H7 (cell line): ENCODE data around the gene SLC35F3. TPM values are rescaled to one million over a fixed set of nuclear protein-coding genes. Genes with fewer than 3 reads are reported as not detected.

Source experiments
- DNase-seq: peaks from one replicate; pipeline ENCODE4 v3.0.0; 2012
- H3K27me3 ChIP-seq: 2 replicates; pipeline ENCODE4 v1.6.0; 2011; ENCODE audit warnings: mild to moderate bottlenecking, low read length; ENCODE audit not compliant: control insufficient read depth, insufficient read depth
- H3K36me3 ChIP-seq: replicated peaks from 2 replicates; pipeline ENCODE4 v1.5.1; 2011; ENCODE audit warnings: low read length; ENCODE audit not compliant: control insufficient read depth, insufficient read depth
- H3K4me3 ChIP-seq: 2 replicates; pipeline ENCODE4 v1.5.1; 2011; ENCODE audit warnings: low read depth, mild to moderate bottlenecking, control low read depth, low read length, moderate library complexity; ENCODE audit not compliant: insufficient read depth
- total RNA-seq: library from RNA; depleted of rRNA; stranded (reverse); fragments of >200 nt; shearing (Covaris generic); gene quantifications from 2 replicates; pipeline ENCODE4 v1.2.3, GENCODE V29; 2014; rRNA removed

The SLC35F3 gene
- 4.6 and 7.2 TPM in 2 replicates for total RNA-seq

DNA sequence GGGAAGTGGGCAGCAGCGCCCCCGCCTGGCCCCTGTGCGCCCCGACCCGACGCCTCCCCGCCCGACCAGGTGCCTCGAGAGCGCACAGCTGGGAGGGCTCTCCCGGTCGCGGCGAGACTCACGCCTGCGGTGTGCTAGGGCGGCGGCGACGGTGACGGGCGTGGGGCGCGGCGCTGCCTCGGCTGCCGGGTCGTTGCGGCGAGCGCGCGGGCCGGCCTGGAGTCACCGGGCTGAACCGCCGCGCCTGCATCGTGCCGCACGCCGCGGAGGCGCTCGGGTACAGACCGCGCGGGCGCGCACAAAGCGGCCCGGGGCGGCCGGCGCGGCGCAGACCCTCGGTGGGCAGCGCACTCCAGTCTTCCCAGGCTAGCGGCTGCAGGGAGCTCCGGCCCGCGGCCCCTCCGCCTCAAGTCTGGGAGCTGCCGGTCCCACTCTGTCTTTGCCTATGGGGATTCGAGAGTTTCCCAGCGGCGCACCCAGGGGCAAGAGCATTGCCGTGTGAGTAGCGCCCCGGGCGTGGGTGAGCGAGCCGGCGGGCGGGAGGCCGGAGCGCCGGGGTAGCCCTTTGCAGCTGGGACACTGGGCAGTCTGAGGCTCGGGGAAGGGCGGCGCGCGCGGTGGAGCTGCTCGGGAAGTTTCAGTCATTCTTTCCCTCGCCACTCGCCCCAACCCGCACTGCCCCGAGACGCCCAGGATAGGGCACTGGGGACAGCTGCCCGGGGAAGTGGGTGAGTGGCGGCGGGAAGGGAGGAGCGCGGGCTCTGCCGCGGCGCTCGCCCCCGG is at the start of gene SLC35F3:
SLC35F3 (plus strand) TSS at position 44 of the 783 bp plus-strand sequence.
- peak within 1 kb of the TSS; percentile 62 for H3K4me3 ChIP-seq
- DNase-seq, result peak; percentile 94
- no peaks in the 10 kb centered on the region for H3K36me3 ChIP-seq
- H3K27me3 ChIP-seq, result peaks cover 43% of the 10 kb centered on the region

GRCh38 chr1:233859446-233859845 is 45.0 kb upstream of the SLC35F3 start:
- no peak for DNase-seq
- no peak overlapping the region for H3K4me3 ChIP-seq
- H3K36me3 ChIP-seq, result no peaks in the 10 kb centered on the region
- no peaks in the 10 kb centered on the region for H3K27me3 ChIP-seq

DNA sequence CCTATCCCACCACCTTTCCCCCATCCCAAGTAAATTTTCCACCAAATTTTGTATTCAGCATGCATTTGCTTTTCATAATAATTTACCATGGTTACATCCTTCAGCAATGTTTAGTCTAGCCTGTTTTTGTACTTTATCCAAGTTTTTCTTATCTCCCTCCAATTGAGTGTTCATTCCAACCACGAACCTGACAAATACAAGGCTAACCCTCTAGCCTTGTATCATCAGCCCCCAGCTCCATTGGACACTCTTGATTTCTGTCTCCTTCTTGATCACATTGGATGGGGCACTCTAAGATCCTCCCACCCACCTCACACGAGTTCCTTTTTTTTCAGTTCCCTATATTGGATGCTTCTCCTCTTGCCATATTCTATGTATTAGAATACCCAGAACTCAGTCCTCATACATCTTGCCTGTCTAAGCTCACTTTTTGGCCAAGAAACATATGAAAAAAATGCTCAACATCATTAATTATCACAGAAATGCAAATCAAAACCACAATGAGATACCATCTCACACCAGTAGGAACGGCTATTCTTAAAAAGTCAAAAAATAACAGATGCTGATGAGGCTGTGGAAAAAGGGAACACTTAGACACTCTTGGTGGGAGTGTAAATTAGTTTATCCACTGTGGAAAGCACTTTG is 40.5 kb upstream of the SLC35F3 start:
- no peak for DNase-seq

DNA sequence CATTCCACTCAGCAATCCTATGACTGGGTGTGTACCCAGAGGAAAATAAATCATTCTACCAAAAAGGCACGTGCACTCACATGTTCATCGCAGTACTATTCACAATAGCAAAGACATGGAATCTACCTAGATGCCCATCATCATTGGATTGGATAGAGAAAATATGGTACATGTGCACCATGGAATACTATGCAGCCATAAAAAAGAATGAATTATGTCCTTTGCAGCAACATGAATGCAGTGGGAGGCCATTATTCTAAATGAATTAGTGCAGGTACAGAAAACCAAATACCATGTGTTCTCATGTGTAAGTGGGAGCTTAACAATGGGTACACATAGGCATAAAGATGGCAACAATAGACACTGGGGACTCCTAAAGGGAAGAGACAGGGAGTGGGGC is 39.9 kb upstream of the SLC35F3 start:
- Histone ChIP-seq H3K36me3 (no peaks in the 10 kb centered on the region), H3K27me3 (no peaks in the 10 kb centered on the region), H3K4me3 (no peak overlapping the region)
- DNase-seq, result no peak

More for the DNA sequence above, 40.5 kb upstream of the SLC35F3 start:
- H3K36me3 ChIP-seq, result no peaks in the 10 kb centered on the region
- no peaks in the 10 kb centered on the region for H3K27me3 ChIP-seq
- H3K4me3 ChIP-seq, result no peak overlapping the region

DNA sequence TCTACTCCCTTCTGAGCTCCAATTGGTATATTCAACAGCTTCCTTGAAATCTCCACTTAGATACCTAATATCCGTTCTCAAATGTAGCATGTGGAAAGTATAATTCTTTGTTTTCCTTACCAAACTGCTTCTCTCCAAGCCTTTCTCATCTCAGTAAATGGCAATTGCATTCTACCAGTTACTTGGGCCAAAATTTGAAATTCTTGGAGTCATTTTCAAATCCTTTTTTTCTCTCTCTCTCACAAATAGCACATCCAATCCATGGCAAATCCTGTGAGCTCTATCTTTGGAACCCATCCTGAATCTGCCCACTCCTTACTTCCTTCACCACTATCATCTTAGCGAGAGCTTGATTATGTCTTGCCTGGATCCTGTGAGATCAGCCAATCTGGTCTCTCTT is 39.3 kb upstream of the SLC35F3 start:
- H3K27me3 ChIP-seq, result no peaks in the 10 kb centered on the region
- no peak overlapping the region for H3K4me3 ChIP-seq
- no peaks in the 10 kb centered on the region for H3K36me3 ChIP-seq
- no peak for DNase-seq

- H3K27me3 ChIP-seq, result no peaks in the 10 kb centered on the region
- H3K4me3 ChIP-seq, result no peak overlapping the region
- DNase-seq, result no peak
- H3K36me3 ChIP-seq, result no peaks in the 10 kb centered on the region
Measured at GRCh38 chr1:233865902-233866301, 38.6 kb upstream of the SLC35F3 start.

DNA sequence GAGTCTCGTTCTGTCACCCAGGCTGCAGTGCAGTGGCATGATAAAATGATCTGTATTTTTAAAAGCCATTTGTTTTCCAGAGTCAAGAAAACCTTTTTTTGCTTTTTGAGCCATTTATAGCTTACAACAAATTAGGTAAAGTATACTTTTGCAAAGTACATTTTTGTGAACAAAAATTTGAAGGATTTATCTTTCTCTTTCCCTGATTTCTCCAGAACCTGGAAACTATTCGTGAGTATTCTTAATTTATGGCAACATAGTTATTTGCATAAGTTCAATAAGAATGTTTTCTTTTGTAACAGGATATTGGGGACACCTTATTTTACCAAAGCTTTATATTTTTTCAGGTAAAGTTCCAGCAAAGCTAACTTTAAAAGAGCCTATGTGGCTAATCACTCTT is 37.4 kb upstream of the SLC35F3 start:
- DNase-seq, result no peak
- Histone ChIP-seq H3K4me3 (no peak overlapping the region), H3K36me3 (no peaks in the 10 kb centered on the region), H3K27me3 (no peaks in the 10 kb centered on the region)

DNA sequence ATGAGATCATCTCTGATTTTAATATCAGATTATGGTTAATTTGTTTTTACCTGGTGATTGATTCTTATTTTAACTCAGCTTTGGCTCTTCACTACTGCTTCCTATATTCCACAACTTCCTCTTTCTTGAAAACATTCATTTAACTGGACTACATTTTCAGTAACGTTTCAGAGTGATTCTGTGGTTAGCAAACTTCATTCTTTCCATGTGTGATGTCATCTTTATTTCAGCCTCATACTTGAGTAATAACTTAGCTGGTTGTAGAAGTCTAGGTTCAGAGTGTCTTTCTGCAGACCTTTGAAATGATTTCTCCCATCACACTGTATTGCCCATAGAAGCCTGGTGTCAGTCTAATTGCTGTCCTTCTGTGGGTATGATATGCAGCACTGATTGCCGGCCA is 36.0 kb upstream of the SLC35F3 start:
- DNase-seq, result no peak
- H3K27me3 ChIP-seq, result no peaks in the 10 kb centered on the region
- no peaks in the 10 kb centered on the region for H3K36me3 ChIP-seq
- no peak overlapping the region for H3K4me3 ChIP-seq

DNA sequence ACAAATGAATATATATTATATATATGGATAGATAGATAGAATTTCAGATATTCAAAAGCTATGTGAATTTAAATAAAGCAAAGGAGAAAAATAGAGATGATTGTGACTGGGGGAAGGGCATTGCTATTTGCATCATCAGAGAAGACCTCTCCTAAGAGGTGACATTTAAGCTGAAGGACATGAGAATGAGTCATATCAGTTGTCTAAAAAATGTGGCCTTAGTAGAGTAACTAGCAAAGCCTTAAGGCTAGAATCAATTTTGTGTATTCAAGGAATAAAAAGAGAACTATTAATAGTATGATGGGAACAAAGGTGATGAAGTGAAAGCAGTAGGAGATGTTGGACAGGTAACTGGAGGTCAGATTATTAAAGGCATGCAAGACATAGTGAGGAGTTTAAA is 34.8 kb upstream of the SLC35F3 start:
- Histone ChIP-seq H3K4me3 (no peak overlapping the region), H3K27me3 (no peaks in the 10 kb centered on the region), H3K36me3 (no peaks in the 10 kb centered on the region)
- DNase-seq, result no peak

GRCh38 chr1:233873666-233874065 is 30.8 kb upstream of the SLC35F3 start:
- H3K4me3 ChIP-seq, result no peak overlapping the region
- no peaks in the 10 kb centered on the region for H3K27me3 ChIP-seq
- no peaks in the 10 kb centered on the region for H3K36me3 ChIP-seq
- no peak for DNase-seq

- Histone ChIP-seq H3K4me3 (no peak overlapping the region), H3K36me3 (no peaks in the 10 kb centered on the region), H3K27me3 (no peaks in the 10 kb centered on the region)
- DNase-seq, result no peak
Measured at GRCh38 chr1:233879841-233880240, 24.6 kb upstream of the SLC35F3 start.

- no peak for DNase-seq
- Histone ChIP-seq H3K36me3 (no peaks in the 10 kb centered on the region), H3K27me3 (no peaks in the 10 kb centered on the region), H3K4me3 (no peak overlapping the region)
Measured at GRCh38 chr1:233883671-233884070, 20.8 kb upstream of the SLC35F3 start.

DNA sequence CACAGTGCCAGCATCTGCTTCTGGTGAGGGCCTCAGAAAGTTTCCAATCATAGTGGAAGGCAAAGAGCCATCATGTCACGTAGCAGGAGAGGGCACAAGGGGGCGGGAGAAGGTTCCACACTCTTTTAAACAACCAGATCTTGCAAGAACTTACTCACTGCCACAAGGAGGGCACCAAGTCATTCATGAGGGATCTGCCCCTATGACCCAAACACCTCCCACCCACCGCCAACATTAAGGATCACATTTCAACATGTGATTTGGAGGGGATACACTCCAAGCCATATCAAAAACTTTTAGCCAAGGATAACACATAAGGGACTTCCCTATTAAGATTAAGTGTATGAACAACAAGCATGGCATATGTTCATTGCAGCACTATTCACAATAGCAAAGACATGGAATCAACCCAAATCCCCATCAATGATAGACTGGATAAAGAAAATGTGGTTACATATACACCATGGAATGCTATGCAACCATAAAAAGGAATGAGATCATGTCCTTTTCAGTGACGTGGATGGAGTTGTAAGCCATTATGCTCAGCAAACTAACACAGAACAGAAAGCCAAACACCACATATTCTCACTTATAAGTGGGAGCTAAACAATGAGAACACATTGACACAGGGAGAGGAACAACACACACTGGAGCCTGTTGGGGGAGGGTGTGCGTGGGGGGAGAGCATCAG is 19.9 kb upstream of the SLC35F3 start:
- Histone ChIP-seq H3K4me3 (no peak overlapping the region), H3K36me3 (no peaks in the 10 kb centered on the region), H3K27me3 (no peaks in the 10 kb centered on the region)
- no peak for DNase-seq

DNA sequence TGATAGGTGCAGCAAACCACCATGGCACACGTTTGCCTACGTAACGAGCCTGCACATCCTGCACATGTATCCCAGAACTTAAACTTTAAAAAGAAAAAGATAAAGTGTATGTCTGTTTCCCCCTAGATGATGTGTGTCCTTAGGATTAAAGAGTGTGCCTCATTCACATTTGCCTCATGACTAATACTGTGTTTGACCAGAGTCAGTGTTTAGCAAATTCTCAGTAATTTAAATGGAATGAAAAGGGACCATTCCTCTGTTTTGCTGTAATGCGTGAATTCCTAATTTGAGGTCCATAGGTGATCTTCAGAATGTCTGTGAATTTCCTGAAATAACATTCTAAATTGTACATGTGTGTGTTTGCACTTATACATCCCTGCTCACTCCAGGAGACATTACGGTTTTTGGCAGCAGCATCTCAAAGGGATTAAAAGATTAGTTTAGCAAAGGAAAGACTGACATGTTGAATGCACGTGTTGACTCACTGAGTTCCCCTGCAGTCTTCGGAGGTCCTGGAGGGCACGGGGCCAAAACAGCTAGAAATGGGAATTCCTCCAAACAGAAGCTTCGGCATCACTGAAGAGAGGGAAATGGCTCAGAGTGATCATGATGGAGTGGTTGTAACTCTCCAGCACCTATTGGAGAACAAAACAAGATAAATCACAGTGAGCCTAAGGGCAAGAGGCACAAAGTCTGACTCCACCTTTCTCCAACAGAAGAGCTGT is 19.1 kb upstream of the SLC35F3 start:
- no peak for DNase-seq
- no peak overlapping the region for H3K4me3 ChIP-seq
- no peaks in the 10 kb centered on the region for H3K27me3 ChIP-seq
- H3K36me3 ChIP-seq, result no peaks in the 10 kb centered on the region
